H9 (cell line): ENCODE results near the gene ALDH1B1. TPM values are rescaled to one million over a fixed set of nuclear protein-coding genes. Genes with fewer than 3 reads are reported as not detected.

Experiments
- DNase-seq: peaks from one replicate; pipeline ENCODE4 v3.0.0-alpha.2; 2017
- H2AFZ ChIP-seq: one replicate; pipeline ENCODE4 v1.6.1; 2013; ENCODE audit warnings: mild to moderate bottlenecking, low read length, control low read depth, moderate library complexity
- H2AK5ac ChIP-seq: 2 replicates; pipeline ENCODE4 v1.6.1; 2013; ENCODE audit warnings: low read length, control low read depth, mixed read lengths; ENCODE audit not compliant: insufficient read length
- H2BK120ac ChIP-seq: one replicate; pipeline ENCODE4 v1.6.1; 2013; ENCODE audit warnings: low read depth, mild to moderate bottlenecking, low read length, control low read depth, inconsistent platforms; ENCODE audit not compliant: poor library complexity, severe bottlenecking
- H2BK12ac ChIP-seq: 2 replicates; pipeline ENCODE4 v1.6.1; 2013; ENCODE audit warnings: low read length, control low read depth, mixed read lengths, low read depth; ENCODE audit not compliant: insufficient read length
- H2BK15ac ChIP-seq: 2 replicates; pipeline ENCODE4 v1.6.1; 2013; ENCODE audit warnings: low read depth, low read length, control low read depth
- H2BK20ac ChIP-seq: one replicate; pipeline ENCODE4 v1.6.1; 2013; ENCODE audit warnings: low read depth, mild to moderate bottlenecking, low read length, control low read depth, inconsistent platforms; ENCODE audit not compliant: poor library complexity, severe bottlenecking
- H2BK5ac ChIP-seq: 2 replicates; pipeline ENCODE4 v1.6.1; 2013; ENCODE audit warnings: low read length, control low read depth, mixed read lengths; ENCODE audit not compliant: insufficient read length
- H3K14ac ChIP-seq: 2 replicates; pipeline ENCODE4 v1.6.1; 2013; ENCODE audit warnings: low read length, control low read depth; ENCODE audit not compliant: insufficient read depth
- H3K18ac ChIP-seq: 2 replicates; pipeline ENCODE4 v1.6.1; 2013; ENCODE audit warnings: low read depth, mild to moderate bottlenecking, mixed read lengths, low read length, control low read depth; ENCODE audit not compliant: insufficient read length
- H3K23ac ChIP-seq: 2 replicates; pipeline ENCODE4 v1.6.1; 2013; ENCODE audit warnings: low read length, control low read depth, mixed read lengths, low read depth; ENCODE audit not compliant: insufficient read length
- H3K23me2 ChIP-seq: 2 replicates; pipeline ENCODE4 v1.6.1; 2013; ENCODE audit warnings: low read depth, mild to moderate bottlenecking, mixed read lengths, low read length, control low read depth; ENCODE audit not compliant: insufficient read length, poor library complexity, severe bottlenecking
- H3K27ac ChIP-seq: 2 replicates; pipeline ENCODE4 v1.5.1; 2013; ENCODE audit warnings: low read length, control low read depth, mixed read lengths, low read depth; ENCODE audit not compliant: insufficient read length
- H3K27me3 ChIP-seq: 2 replicates; pipeline ENCODE4 v1.6.1; 2013; ENCODE audit warnings: low read length, control low read depth, inconsistent platforms; ENCODE audit not compliant: insufficient read depth
- H3K4ac ChIP-seq: 2 replicates; pipeline ENCODE4 v1.6.1; 2013; ENCODE audit warnings: low read depth, mild to moderate bottlenecking, control low read depth, inconsistent platforms, low read length, moderate library complexity
- H3K4me1 ChIP-seq: 2 replicates; pipeline ENCODE4 v1.6.1; 2013; ENCODE audit warnings: low read length, control low read depth, inconsistent platforms; ENCODE audit not compliant: insufficient read depth
- H3K4me2 ChIP-seq: 2 replicates; pipeline ENCODE4 v1.6.1; 2013; ENCODE audit warnings: low read length, control low read depth, mixed read lengths; ENCODE audit not compliant: insufficient read length, insufficient read depth
- H3K56ac ChIP-seq: 2 replicates; pipeline ENCODE4 v1.6.1; 2013; ENCODE audit warnings: low read depth, mild to moderate bottlenecking, mixed read lengths, low read length, control low read depth; ENCODE audit not compliant: insufficient read length
- H3K79me1 ChIP-seq: 2 replicates; pipeline ENCODE4 v1.6.1; 2013; ENCODE audit warnings: low read depth, mild to moderate bottlenecking, moderate library complexity, low read length, control low read depth, inconsistent platforms; ENCODE audit not compliant: insufficient read depth, poor library complexity, severe bottlenecking
- H3K79me2 ChIP-seq: 2 replicates; pipeline ENCODE4 v1.6.1; 2013; ENCODE audit warnings: low read length, control low read depth, inconsistent platforms; ENCODE audit not compliant: insufficient read depth
- H3K9ac ChIP-seq: 2 replicates; pipeline ENCODE4 v1.6.1; 2013; ENCODE audit warnings: low read length, control low read depth, mixed read lengths; ENCODE audit not compliant: insufficient read length; ENCODE audit errors: extremely low read depth
- H3K9me3 ChIP-seq: one replicate; pipeline ENCODE4 v1.6.1; 2013; ENCODE audit warnings: low read depth, low read length, inconsistent platforms; ENCODE audit not compliant: control insufficient read depth
- H3T11ph ChIP-seq: one replicate; pipeline ENCODE4 v1.6.1; 2013; ENCODE audit warnings: mild to moderate bottlenecking, low read length, control low read depth, inconsistent platforms
- H4K20me1 ChIP-seq: one replicate; pipeline ENCODE4 v1.6.1; 2013; ENCODE audit not compliant: control insufficient read depth, insufficient read length, insufficient read depth
- H4K5ac ChIP-seq: 2 replicates; pipeline ENCODE4 v1.6.1; 2013; ENCODE audit warnings: low read depth, mild to moderate bottlenecking, mixed read lengths, low read length, control low read depth; ENCODE audit not compliant: insufficient read length
- H4K8ac ChIP-seq: replicated peaks from 2 replicates; pipeline ENCODE4 v1.6.1; 2013; ENCODE audit warnings: low read length, control low read depth, mixed read lengths, low read depth; ENCODE audit not compliant: insufficient read length
- H4K91ac ChIP-seq: 2 replicates; pipeline ENCODE4 v1.6.1; 2013; ENCODE audit warnings: low read depth, mild to moderate bottlenecking, moderate library complexity, mixed read lengths, low read length, control low read depth; ENCODE audit not compliant: insufficient read length
- H3K27ac Mint-ChIP-seq, 3 experiments: 2 replicates in 2 of 3; 3 replicates in 1 of 3; pipeline ENCODE4 v1.8.0; 2020 to 2021; ENCODE audit warnings: mixed read lengths in 3 of 3, mild to moderate bottlenecking in 1 of 3, moderate library complexity in 1 of 3
- H3K27me3 Mint-ChIP-seq: 2 replicates; pipeline ENCODE4 v1.8.0; 2021; ENCODE audit warnings: low read depth, mild to moderate bottlenecking, moderate library complexity, mixed read lengths
- H3K36me3 Mint-ChIP-seq, 3 experiments: 2 replicates in 2 of 3; 3 replicates in 1 of 3; pipeline ENCODE4 v1.8.0; 2020 to 2021; ENCODE audit warnings: low read depth in 3 of 3, mixed read lengths in 3 of 3; ENCODE audit not compliant: insufficient read depth in 1 of 3
- H3K4me1 Mint-ChIP-seq, 2 experiments: 2 replicates each; pipeline ENCODE4 v1.8.0; 2020; ENCODE audit warnings: mixed read lengths in 2 of 2
- H3K4me3 Mint-ChIP-seq, 2 experiments: 2 replicates in 1 of 2; 3 replicates in 1 of 2; pipeline ENCODE4 v1.8.0; 2020 to 2021; ENCODE audit warnings: mild to moderate bottlenecking in 2 of 2, mixed read lengths in 2 of 2, moderate library complexity in 1 of 2
- H3K9me3 Mint-ChIP-seq, 2 experiments: 2 replicates in 1 of 2; 3 replicates in 1 of 2; pipeline ENCODE4 v1.8.0; 2020; ENCODE audit warnings: mild to moderate bottlenecking in 2 of 2, mixed read lengths in 2 of 2, moderate library complexity in 1 of 2
- CTCF ChIP-seq: fragments of 200-600 bp; sonication (generic); conservative IDR thresholded peaks from 3 replicates; pipeline ENCODE4 v1.8.0; 2021; ENCODE audit warnings: antibody characterized with exemption, mild to moderate bottlenecking
- WGBS: extraction: QIAGEN DNeasy Blood & Tissue Kit; methylation state at CpG from one replicate; pipeline ENCODE4 v1.1.7; 2013; ENCODE audit warnings: missing lambda C conversion rate, low lambda C conversion rate, mixed read lengths; ENCODE audit not compliant: insufficient read length; ENCODE audit errors: extremely low coverage; 5-methylcytosine and 5-hydroxymethylcytosine counted together
- total RNA-seq: library from RNA; stranded (reverse); gene quantifications from 2 replicates; pipeline ENCODE4 v1.2.1, GENCODE V29; 2021

The ALDH1B1 gene
- total RNA-seq, 1 experiment from 2014 or later = 49.6 TPM

- no peak overlapping the region for H2BK120ac ChIP-seq
- no peak overlapping the region for H2BK20ac ChIP-seq
- Mint-ChIP-seq H3K9me3 (peaks cover 0 to 1% of the 10 kb centered on the region in 2 experiments; a peak in 1 of 5 replicates), H3K27me3 (peaks cover 52% of the 10 kb centered on the region), H3K36me3 (no peaks in the 10 kb centered on the region), H3K4me1 (peaks cover 13% of the 10 kb centered on the region in 2 experiments), H3K27ac (no peak overlapping the region), H3K4me3 (no peak overlapping the region)
- H3K79me1 ChIP-seq = no peaks in the 10 kb centered on the region
- no peak overlapping the region for H3K4me2 ChIP-seq
- H2AFZ ChIP-seq = no peak overlapping the region
- H3K18ac ChIP-seq = no peak overlapping the region
- H3K14ac ChIP-seq = no peak overlapping the region
- H4K20me1 ChIP-seq = no peaks in the 10 kb centered on the region
- no peak overlapping the region for H3K27ac ChIP-seq
- no peak for TF ChIP-seq CTCF
- H3K23ac ChIP-seq = no peak overlapping the region
- no peak overlapping the region for H3T11ph ChIP-seq
- no peak overlapping the region for H4K8ac ChIP-seq
- no CpG with 5 or more reads among the region's 2 CpGs for whole genome bisulfite sequencing
- H2BK15ac ChIP-seq = no peak overlapping the region
- H3K56ac ChIP-seq = no peak overlapping the region
- H3K4ac ChIP-seq = no peak overlapping the region
- no peak overlapping the region for H4K5ac ChIP-seq
- H3K23me2 ChIP-seq = no peaks in the 10 kb centered on the region
- H3K79me2 ChIP-seq = no peaks in the 10 kb centered on the region
- no peak overlapping the region for H2BK12ac ChIP-seq
- DNase-seq = no peak
- no peak overlapping the region for H2BK5ac ChIP-seq
- no peaks in the 10 kb centered on the region for H3K27me3 ChIP-seq
- H3K9me3 ChIP-seq = no peaks in the 10 kb centered on the region
- H2AK5ac ChIP-seq = no peak overlapping the region
- no peak overlapping the region for H4K91ac ChIP-seq
- H3K4me1 ChIP-seq = no peaks in the 10 kb centered on the region
- no peak overlapping the region for H3K9ac ChIP-seq
Observed at GRCh38 chr9:38368731-38369130, 23.8 kb upstream of the ALDH1B1 start.
